Endothelial cell of umbilical vein (primary cell): Measurements from ENCODE around the gene MFRP. TPM values are rescaled to one million over a fixed set of nuclear protein-coding genes. Genes with fewer than 3 reads are reported as not detected.

Experiments used
- BruUV-seq: library from RNA; stranded (reverse); fragments of 400-500 nt; replicated peaks from 2 replicates; lab custom pipeline; 2021; lab: Mats Ljungman, UMichigan
- CTCF ChIA-PET: fragments of 300-600, 350-600 bp; sonication (Branson Sonifier 250); formaldehyde crosslinking; loops from one replicate; lab custom pipeline; 2021; ENCODE audit warnings: antibody characterized with exemption, inconsistent platforms; lab: Charles Lee
- POLR2A ChIA-PET: fragments of 300-600, 350-600 bp; sonication (Branson Sonifier 250); formaldehyde crosslinking; loops from one replicate; lab custom pipeline; 2021; ENCODE audit warnings: antibody characterized with exemption, inconsistent platforms; lab: Charles Lee
- DNase-seq: peaks from one replicate; pipeline ENCODE4 v3.0.0-alpha.2; 2011; ENCODE audit warnings: low read depth, low spot score
- FAIRE-seq: peaks from 2 replicates; lab custom pipeline; 2011; peaks lifted over from hg19 to GRCh38; lab: Jason Lieb, UNC
- H2AFZ ChIP-seq: 2 replicates; pipeline ENCODE4 v1.6.0; 2012; ENCODE audit warnings: low read depth, low read length, control low read depth, inconsistent platforms
- H3K27ac ChIP-seq: 2 replicates; pipeline ENCODE4 v1.5.1; 2011; ENCODE audit warnings: low read depth, mild to moderate bottlenecking, control low read depth, low read length, moderate library complexity; ENCODE audit not compliant: insufficient read depth
- H3K27me3 ChIP-seq, 2 experiments: 2 replicates each; pipeline versions ENCODE4 v1.6.0 to v1.6.1; 2011; ENCODE audit warnings: low read length in 2 of 2, mixed read lengths in 1 of 2; ENCODE audit not compliant: control insufficient read depth in 2 of 2, insufficient read depth in 2 of 2
- H3K36me3 ChIP-seq, 2 experiments: 2 replicates in 1 of 2; 3 replicates in 1 of 2; pipeline ENCODE4 v1.5.1; 2011; ENCODE audit warnings: low read length in 2 of 2, mild to moderate bottlenecking in 1 of 2, moderate library complexity in 1 of 2; ENCODE audit not compliant: control insufficient read depth in 2 of 2, insufficient read depth in 2 of 2; ENCODE audit errors: extremely low read depth in 1 of 2
- H3K4me1 ChIP-seq: 3 replicates; pipeline ENCODE4 v1.5.1; 2011; ENCODE audit warnings: mild to moderate bottlenecking, low read length; ENCODE audit not compliant: control insufficient read depth, insufficient read depth; ENCODE audit errors: extremely low read depth
- H3K4me2 ChIP-seq: 2 replicates; pipeline ENCODE4 v1.6.1; 2011; ENCODE audit warnings: low read length, control low read depth, mixed read lengths; ENCODE audit not compliant: insufficient read depth
- H3K4me3 ChIP-seq, 3 experiments: fragments of 200-600 bp in 1 of 3; sonication (generic), shearing (Covaris generic) in 1 of 3; replicated peaks in 1 of 3; 2 replicates each; pipeline ENCODE4 v1.5.1; 2011 to 2016; ENCODE audit warnings: control low read depth in 3 of 3, low read length in 3 of 3, mild to moderate bottlenecking in 2 of 3, inconsistent platforms in 1 of 3, low read depth in 1 of 3, moderate library complexity in 1 of 3; ENCODE audit not compliant: insufficient read depth in 1 of 3
- H3K79me2 ChIP-seq: 2 replicates; pipeline ENCODE4 v1.6.0; 2012; ENCODE audit warnings: low read length, inconsistent platforms; ENCODE audit not compliant: control insufficient read depth, insufficient read depth
- H3K9ac ChIP-seq: replicated peaks from 2 replicates; pipeline ENCODE3; 2011; ENCODE audit warnings: low read length, control low read depth; ENCODE audit not compliant: insufficient read depth; ENCODE audit errors: extremely low read depth
- H3K9me1 ChIP-seq: replicated peaks from 3 replicates; pipeline ENCODE4 v1.6.0; 2011; ENCODE audit warnings: mild to moderate bottlenecking, low read length; ENCODE audit not compliant: control insufficient read depth, insufficient read depth; ENCODE audit errors: extremely low read depth
- H3K9me3 ChIP-seq: replicated peaks from 2 replicates; pipeline ENCODE4 v1.5.1; 2012; ENCODE audit warnings: low read length, inconsistent platforms; ENCODE audit not compliant: control insufficient read depth, insufficient read depth
- H4K20me1 ChIP-seq: replicated peaks from 2 replicates; pipeline ENCODE3; 2011; ENCODE audit warnings: mild to moderate bottlenecking, low read length; ENCODE audit not compliant: control insufficient read depth, insufficient read depth; ENCODE audit errors: extremely low read depth
- EZH2 ChIP-seq: IDR thresholded peaks from 2 replicates; pipeline ENCODE4 v1.6.1; 2012; ENCODE audit warnings: borderline replicate concordance, low read depth, mild to moderate bottlenecking, moderate library complexity, low read length, inconsistent platforms; ENCODE audit not compliant: severe bottlenecking
- FOS ChIP-seq: IDR thresholded peaks from 2 replicates; pipeline ENCODE4 v1.6.1; 2011; ENCODE audit warnings: mild to moderate bottlenecking, low read length, moderate library complexity, borderline replicate concordance; ENCODE audit not compliant: insufficient read depth
- GATA2 ChIP-seq: IDR thresholded peaks from 2 replicates; pipeline ENCODE4 v1.7.0; 2011; ENCODE audit warnings: low read depth, mild to moderate bottlenecking, moderate library complexity, mixed read lengths, low read length; ENCODE audit not compliant: insufficient read length, insufficient read depth
- JUN ChIP-seq: IDR thresholded peaks from 2 replicates; pipeline ENCODE4 v1.6.1; 2011; ENCODE audit warnings: borderline replicate concordance, low read depth; ENCODE audit not compliant: insufficient read length, insufficient read depth
- MYC ChIP-seq: IDR thresholded peaks from one replicate; pipeline ENCODE4 v1.6.1; 2011; ENCODE audit warnings: mild to moderate bottlenecking, low read depth, low read length
- POLR2A ChIP-seq: IDR thresholded peaks from 2 replicates; pipeline ENCODE4 v1.6.1; 2012; ENCODE audit warnings: low read depth, mild to moderate bottlenecking, control low read depth, low read length
- POLR2AphosphoS5 ChIP-seq: IDR thresholded peaks from 2 replicates; pipeline ENCODE4 v1.6.1; 2012; ENCODE audit warnings: low read depth, mild to moderate bottlenecking, control low read depth, low read length, moderate library complexity; ENCODE audit not compliant: insufficient read depth
- dilution Hi-C: fragments of 300-500 bp; cut with MboI; formaldehyde crosslinking; loops from one replicate; pipeline ENCODE4 v1.15.0; 2019; ENCODE audit warnings: low sequenced_read_pairs; ENCODE audit not compliant: extremely low pct_ligation_motif_present
- intact Hi-C: fragments of 100-400 bp; cut with micrococcal nuclease; formaldehyde crosslinking; loops from one replicate; pipeline ENCODE4 v1.10.0; 2022
- polyA plus RNA-seq, 4 experiments: library from polyadenylated mRNA; depleted of rRNA in 3 of 4; stranded (reverse) in 3 of 4; unstranded in 1 of 4; fragments of >200 nt; gene quantifications; 2 replicates each; pipeline versions ENCODE4 v1.2.1 to v1.2.3, GENCODE V29; 2011 to 2012; ENCODE audit warnings: missing spikeins in 1 of 4
- total RNA-seq: library from RNA; stranded (reverse); gene quantifications from 2 replicates; pipeline ENCODE4 v1.2.3, GENCODE V29; 2021
- TF ChIP-seq, protein P1 (sequence below), 2 donors: IDR thresholded peaks; 1 replicate in 1 of 2; 2 replicates in 1 of 2; pipeline ENCODE4 v1.5.1; 2011; ENCODE audit warnings: low read length in 2 of 2, mild to moderate bottlenecking in 2 of 2, moderate library complexity in 2 of 2, control low read depth in 1 of 2, inconsistent platforms in 1 of 2, low read depth in 1 of 2; ENCODE audit not compliant: insufficient read depth in 1 of 2; ENCODE audit errors: extremely low read depth in 1 of 2
- TF ChIP-seq, protein P2 (sequence below): IDR thresholded peaks from 2 replicates; pipeline ENCODE4 v1.6.1; 2011; ENCODE audit not compliant: insufficient read depth, insufficient read length

MFRP gene
- total and polyA plus RNA-seq, 2 donors (not counting 3 experiments of a cell fraction or from before 2014, with no cell fraction given): 0.08 TPM; not detected in 1

GRCh38 chr11:119298726-119299125 is 47.8 kb downstream of the MFRP start:
- intact Hi-C loops (no loop called here), dilution Hi-C loops (no loop called here)
- H3K4me2 ChIP-seq: no peak overlapping the region
- H2AFZ ChIP-seq: no peak overlapping the region
- H3K27ac ChIP-seq: no peak overlapping the region
- TF ChIP-seq, protein P1, sequence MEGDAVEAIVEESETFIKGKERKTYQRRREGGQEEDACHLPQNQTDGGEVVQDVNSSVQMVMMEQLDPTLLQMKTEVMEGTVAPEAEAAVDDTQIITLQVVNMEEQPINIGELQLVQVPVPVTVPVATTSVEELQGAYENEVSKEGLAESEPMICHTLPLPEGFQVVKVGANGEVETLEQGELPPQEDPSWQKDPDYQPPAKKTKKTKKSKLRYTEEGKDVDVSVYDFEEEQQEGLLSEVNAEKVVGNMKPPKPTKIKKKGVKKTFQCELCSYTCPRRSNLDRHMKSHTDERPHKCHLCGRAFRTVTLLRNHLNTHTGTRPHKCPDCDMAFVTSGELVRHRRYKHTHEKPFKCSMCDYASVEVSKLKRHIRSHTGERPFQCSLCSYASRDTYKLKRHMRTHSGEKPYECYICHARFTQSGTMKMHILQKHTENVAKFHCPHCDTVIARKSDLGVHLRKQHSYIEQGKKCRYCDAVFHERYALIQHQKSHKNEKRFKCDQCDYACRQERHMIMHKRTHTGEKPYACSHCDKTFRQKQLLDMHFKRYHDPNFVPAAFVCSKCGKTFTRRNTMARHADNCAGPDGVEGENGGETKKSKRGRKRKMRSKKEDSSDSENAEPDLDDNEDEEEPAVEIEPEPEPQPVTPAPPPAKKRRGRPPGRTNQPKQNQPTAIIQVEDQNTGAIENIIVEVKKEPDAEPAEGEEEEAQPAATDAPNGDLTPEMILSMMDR (IDR thresholded peaks at IDR 0.05; ENCODE audit: extremely low read depth in 1 of 2, insufficient read depth in 1 of 2, low read depth in 1 of 2, low read length in 2 of 2): no peak
- TF ChIP-seq GATA2 (no peak), JUN (no peak), MYC (no peak)
- TF ChIP-seq, protein P2, sequence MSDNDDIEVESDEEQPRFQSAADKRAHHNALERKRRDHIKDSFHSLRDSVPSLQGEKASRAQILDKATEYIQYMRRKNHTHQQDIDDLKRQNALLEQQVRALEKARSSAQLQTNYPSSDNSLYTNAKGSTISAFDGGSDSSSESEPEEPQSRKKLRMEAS: no peak
- DNase-seq (no peak), FAIRE-seq (no peak)
- H4K20me1 ChIP-seq: no peaks in the 10 kb centered on the region
- ChIA-PET POLR2A (no interaction called here), CTCF (no interaction called here)
- no peaks in the 10 kb centered on the region for H3K27me3 ChIP-seq
- peaks cover 24 to 29% of the 10 kb centered on the region in 2 experiments for H3K36me3 ChIP-seq
- no peaks in the 10 kb centered on the region for H3K9me1 ChIP-seq
- no peaks in the 10 kb centered on the region for H3K4me1 ChIP-seq
- H3K9me3 ChIP-seq: no peaks in the 10 kb centered on the region
- H3K4me3 ChIP-seq: no peak overlapping the region
- no peaks in the 10 kb centered on the region for H3K79me2 ChIP-seq
- H3K9ac ChIP-seq: no peak overlapping the region
- BruUV-seq: no TSS peak

DNA sequence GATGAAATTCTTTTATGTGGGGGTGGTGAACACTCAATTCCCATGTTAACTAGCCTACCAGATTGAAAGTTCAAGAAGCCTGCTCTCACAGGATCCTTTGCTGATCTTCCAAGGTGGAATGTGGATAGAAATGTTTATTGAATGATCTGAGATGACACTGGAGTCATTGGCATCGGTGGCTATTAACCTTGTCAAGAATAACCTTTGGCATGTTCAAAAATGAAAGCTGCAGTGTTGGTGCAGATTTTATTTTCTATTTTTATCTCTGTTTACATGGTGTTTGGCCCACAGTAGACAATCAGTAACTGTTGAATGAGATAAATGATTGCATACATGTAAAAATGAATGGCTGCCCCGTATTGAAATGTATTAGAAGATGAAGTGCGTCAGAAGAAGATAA is 48.6 kb downstream of the MFRP start:
- no TSS peak for BruUV-seq
- DNase-seq (no peak), FAIRE-seq (no peak)
- CTCF ChIA-PET: interaction anchor here (0.6 to 1.9 kb wide), 4 partner anchors 15 to 30 kb away, joined by 3 to 4 read pairs (median 3); no protein-coding TSS in a partner anchor
- Histone ChIP-seq H4K20me1 (no peaks in the 10 kb centered on the region), H3K27me3 (no peaks in the 10 kb centered on the region), H3K27ac (no peak overlapping the region), H3K4me1 (no peaks in the 10 kb centered on the region), H2AFZ (no peak overlapping the region), H3K36me3 (peaks cover 23 to 24% of the 10 kb centered on the region in 2 experiments), H3K4me2 (no peak overlapping the region), H3K4me3 (no peak overlapping the region), H3K9me1 (no peaks in the 10 kb centered on the region), H3K9me3 (no peaks in the 10 kb centered on the region), H3K9ac (no peak overlapping the region), H3K79me2 (no peaks in the 10 kb centered on the region)
- dilution Hi-C loops: no loop called here
- TF ChIP-seq POLR2A (no peak), EZH2 (no peak), MYC (no peak), POLR2AphosphoS5 (no peak), FOS (no peak), JUN (no peak), GATA2 (no peak)
- TF ChIP-seq, protein P2: no peak
- TF ChIP-seq, protein P1 (IDR thresholded peaks at IDR 0.05; ENCODE audit: extremely low read depth in 1 of 2, insufficient read depth in 1 of 2, low read depth in 1 of 2, low read length in 2 of 2): no peak
- intact Hi-C loops: no loop called here
- POLR2A ChIA-PET: no interaction called here
